Heart left ventricle (tissue), 16 donors: Measurements from ENCODE around the gene AP3B2. TPM values are rescaled to one million over a fixed set of nuclear protein-coding genes. Genes with fewer than 3 reads are reported as not detected.

Experiments
- ATAC-seq, 4 donors: fragments of 200-7000 bp; cut with Tn5 transposase; one replicate each; pipeline ENCODE4 v1.9.1; 2020 to 2022; ENCODE audit warnings: moderate library complexity in 4 of 4, mild to moderate bottlenecking in 3 of 4, moderate number of reproducible peaks in 1 of 4
- DNase-seq, 5 donors: peaks; one replicate each; pipeline ENCODE4 v3.0.0-alpha.2; 2020
- H3K27ac ChIP-seq, 12 donors: fragments of 200-600 bp; sonication (generic) in 4 of 12; one replicate each; pipeline versions ENCODE4 v1.5.0 to v1.8.0; 2016 to 2022; ENCODE audit warnings: mild to moderate bottlenecking in 2 of 12
- H3K27me3 ChIP-seq, 9 donors: fragments of 200-600 bp; sonication (generic) in 2 of 9; one replicate each; pipeline versions ENCODE4 v1.5.1 to v1.8.0; 2016 to 2022; ENCODE audit warnings: mild to moderate bottlenecking in 3 of 9
- H3K36me3 ChIP-seq, 9 donors: fragments of 200-600 bp; sonication (generic) in 2 of 9; one replicate each; pipeline versions ENCODE4 v1.5.0 to v1.8.0; 2018 to 2022; ENCODE audit warnings: mild to moderate bottlenecking in 2 of 9
- H3K4me1 ChIP-seq, 12 donors: fragments of 200-600 bp; sonication (generic) in 4 of 12; one replicate each; pipeline versions ENCODE4 v1.5.0 to v1.8.0; 2016 to 2022; ENCODE audit warnings: mild to moderate bottlenecking in 3 of 12
- H3K4me3 ChIP-seq, 12 donors: fragments of 200-600 bp; sonication (generic) in 4 of 12; one replicate each; pipeline versions ENCODE4 v1.5.0 to v1.8.0; 2017 to 2022; ENCODE audit warnings: mild to moderate bottlenecking in 9 of 12, moderate library complexity in 4 of 12
- H3K9me3 ChIP-seq, 12 donors: fragments of 200-600 bp; sonication (generic) in 4 of 12; one replicate each; pipeline versions ENCODE4 v1.5.0 to v1.8.0; 2016 to 2022; ENCODE audit warnings: mild to moderate bottlenecking in 1 of 12
- POLR2A ChIP-seq, 2 donors: fragments of 450-650 bp; IDR thresholded peaks; one replicate each; pipeline ENCODE4 v1.6.1; 2017; ENCODE audit warnings: antibody characterized with exemption in 2 of 2, mild to moderate bottlenecking in 2 of 2, moderate library complexity in 2 of 2
- WGBS, 4 donors: extraction: QIAGEN DNeasy Blood & Tissue Kit in 2 of 4; methylation state at CpG; one replicate each; pipeline versions ENCODE4 v1.1.5 to v1.1.7; 2013 to 2018; 5-methylcytosine and 5-hydroxymethylcytosine counted together
- intact Hi-C, 10 donors: fragments of 100-400 bp; cut with DNase I; formaldehyde crosslinking; loops; one replicate each; pipeline versions ENCODE4 v1.11.1 to v1.14.2; 2022
- polyA plus RNA-seq, 2 donors: library from polyadenylated mRNA; stranded (reverse); fragments of 200-250 nt; gene quantifications; one replicate each; pipeline ENCODE4 v1.2.3, GENCODE V29; 2013
- total RNA-seq, 9 donors: library from RNA; depleted of rRNA in 2 of 9; stranded (reverse); fragments of >200 nt in 2 of 9; fragmentation: NEBNext Ultra II Directional in 3 of 9; extraction: Animal tissue kit (Norgen Biotek cat#: 25700) in 3 of 9; gene quantifications; one replicate each; pipeline versions ENCODE4 v1.1.0 to v1.2.4, GENCODE V29; 2016 to 2023
- TF ChIP-seq, protein P1 (sequence below), 12 donors: fragments of 200-600 bp; sonication (generic) in 4 of 12; IDR thresholded peaks; one replicate each; pipeline versions ENCODE4 v1.5.0 to v1.8.0; 2018 to 2022; ENCODE audit warnings: antibody characterized with exemption in 12 of 12, mild to moderate bottlenecking in 5 of 12
- donor health status: ischemic (EF 13 %, LVEDD 7.1; RV severe dilation, severe dysfunction).
- donor health status: healthy with polysubstance abuse.
- donor health status: DM: no; HTN: yes; CAD: no.
- donor health status: DM: no; HTN: no; CAD: no.
- donor health status: ischemic (EF 25% LVEDD 6.9; RV normal size, moderate dysfunction).
- donor health status: ischemic (EF 25% LVEDD 5.7; RV mildly dilated, moderate dysfunction).
- donor health status: healthy.
- donor health status: DM: yes; HTN: yes; CAD: no.
- donor health status: ischemic (EF 35%, LVEDD 5.7; RV mildly dilated, moderate dysfunction).
- donor health status: nonischemic (EF 11% LVEDD 7.7; RV severe dilation, severe dysfunction).
- donor health status: DM: yes; HTN: yes; CAD: no.
- donor health status: PGD.
- donor health status: ischemic (EF 29% LVEDD 5.4; RV normal size, mild dysfunction).
- donor health status: nonischemic (EF 23%, LVEDD 6.1; RV moderate dilation, normal function).

The AP3B2 gene
- total and polyA plus RNA-seq, 11 donors, result 0.06 to 5.2 (median 0.41) TPM; not detected in 3

GRCh38 chr15:82699726-82700125, 9.9 kb downstream of the AP3B2 start:
- WGBS, 4 donors, result 35 to 40% (median 38%) methylated on average over 3 to 11 of the region's 11 CpGs
- no peaks in the 10 kb centered on the region for H3K4me1 ChIP-seq
- peak in 1 of 4 donors; percentile 29 for ATAC-seq
- no peaks in the 10 kb centered on the region for H3K9me3 ChIP-seq
- DNase-seq, result no peak
- no peak overlapping the region for H3K4me3 ChIP-seq
- H3K27me3 ChIP-seq, result peaks cover 0 to 3% (median 0%) of the 10 kb centered on the region in 9 donors
- intact Hi-C loops, result loop anchor here in 1 of 10 donors (10.0 kb wide), 1 partner anchor 45 kb away; no protein-coding TSS in a partner anchor
- no peak overlapping the region for H3K27ac ChIP-seq
- no peak for TF ChIP-seq POLR2A (IDR thresholded peaks at IDR 0.05)
- TF ChIP-seq, protein P1, sequence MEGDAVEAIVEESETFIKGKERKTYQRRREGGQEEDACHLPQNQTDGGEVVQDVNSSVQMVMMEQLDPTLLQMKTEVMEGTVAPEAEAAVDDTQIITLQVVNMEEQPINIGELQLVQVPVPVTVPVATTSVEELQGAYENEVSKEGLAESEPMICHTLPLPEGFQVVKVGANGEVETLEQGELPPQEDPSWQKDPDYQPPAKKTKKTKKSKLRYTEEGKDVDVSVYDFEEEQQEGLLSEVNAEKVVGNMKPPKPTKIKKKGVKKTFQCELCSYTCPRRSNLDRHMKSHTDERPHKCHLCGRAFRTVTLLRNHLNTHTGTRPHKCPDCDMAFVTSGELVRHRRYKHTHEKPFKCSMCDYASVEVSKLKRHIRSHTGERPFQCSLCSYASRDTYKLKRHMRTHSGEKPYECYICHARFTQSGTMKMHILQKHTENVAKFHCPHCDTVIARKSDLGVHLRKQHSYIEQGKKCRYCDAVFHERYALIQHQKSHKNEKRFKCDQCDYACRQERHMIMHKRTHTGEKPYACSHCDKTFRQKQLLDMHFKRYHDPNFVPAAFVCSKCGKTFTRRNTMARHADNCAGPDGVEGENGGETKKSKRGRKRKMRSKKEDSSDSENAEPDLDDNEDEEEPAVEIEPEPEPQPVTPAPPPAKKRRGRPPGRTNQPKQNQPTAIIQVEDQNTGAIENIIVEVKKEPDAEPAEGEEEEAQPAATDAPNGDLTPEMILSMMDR (IDR thresholded peaks at IDR 0.05), result no peak
- H3K36me3 ChIP-seq, result no peaks in the 10 kb centered on the region

GRCh38 chr15:82698711-82699345, 10.8 kb downstream of the AP3B2 start:
- DNase-seq (no peak), ATAC-seq (no peak)
- no peak overlapping the region for H3K27ac ChIP-seq
- H3K4me3 ChIP-seq, result no peak overlapping the region
- TF ChIP-seq, protein P1 (IDR thresholded peaks at IDR 0.05), result no peak
- TF ChIP-seq POLR2A (IDR thresholded peaks at IDR 0.05), result no peak
- intact Hi-C loops, result no loop called here
- H3K9me3 ChIP-seq, result no peaks in the 10 kb centered on the region
- H3K4me1 ChIP-seq, result no peaks in the 10 kb centered on the region
- 68 to 75% (median 72%) methylated on average over 8 of the region's 8 CpGs for WGBS, 4 donors
- H3K27me3 ChIP-seq, result peaks cover 0 to 3% (median 0%) of the 10 kb centered on the region in 9 donors
- H3K36me3 ChIP-seq, result no peaks in the 10 kb centered on the region

DNA sequence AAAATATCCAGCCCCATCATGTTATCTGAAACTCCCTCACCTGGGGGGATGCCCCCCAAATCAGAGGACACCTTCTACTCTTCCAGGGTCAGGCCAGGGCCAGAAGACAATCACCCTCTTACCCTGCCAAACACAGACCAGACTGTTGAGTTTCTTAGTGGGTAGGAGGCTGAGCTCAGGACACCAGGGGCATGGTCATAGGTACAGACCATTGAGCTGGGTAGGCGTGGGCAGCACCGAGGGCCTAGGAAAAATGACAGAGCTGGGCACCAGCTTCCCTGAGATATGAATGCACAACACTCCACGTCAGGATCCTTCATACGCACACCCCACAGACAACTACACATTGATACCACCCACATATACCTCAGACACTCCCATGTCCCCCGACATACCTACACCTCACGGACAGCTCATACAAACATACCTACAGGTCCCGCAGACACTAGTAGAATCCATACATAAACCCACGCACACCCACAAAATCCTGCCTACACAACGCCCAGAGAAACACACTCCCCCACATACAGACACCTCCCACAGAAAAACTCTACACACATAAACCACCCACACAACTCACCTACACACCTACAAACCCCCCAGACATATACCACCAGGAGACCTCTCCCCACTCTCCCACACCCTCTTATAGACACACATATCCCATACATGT, 11.8 kb downstream of the AP3B2 start:
- no peaks in the 10 kb centered on the region for H3K27me3 ChIP-seq
- no peak for DNase-seq
- no peak overlapping the region for H3K27ac ChIP-seq
- 84 to 90% (median 88%) methylated on average over 9 of the region's 9 CpGs for WGBS, 4 donors
- no peaks in the 10 kb centered on the region for H3K4me1 ChIP-seq
- no peaks in the 10 kb centered on the region for H3K36me3 ChIP-seq
- intact Hi-C loops, result no loop called here
- no peak for ATAC-seq
- H3K4me3 ChIP-seq, result no peak overlapping the region
- TF ChIP-seq POLR2A (IDR thresholded peaks at IDR 0.05), result no peak
- TF ChIP-seq, protein P1 (IDR thresholded peaks at IDR 0.05), result no peak
- H3K9me3 ChIP-seq, result no peaks in the 10 kb centered on the region

DNA sequence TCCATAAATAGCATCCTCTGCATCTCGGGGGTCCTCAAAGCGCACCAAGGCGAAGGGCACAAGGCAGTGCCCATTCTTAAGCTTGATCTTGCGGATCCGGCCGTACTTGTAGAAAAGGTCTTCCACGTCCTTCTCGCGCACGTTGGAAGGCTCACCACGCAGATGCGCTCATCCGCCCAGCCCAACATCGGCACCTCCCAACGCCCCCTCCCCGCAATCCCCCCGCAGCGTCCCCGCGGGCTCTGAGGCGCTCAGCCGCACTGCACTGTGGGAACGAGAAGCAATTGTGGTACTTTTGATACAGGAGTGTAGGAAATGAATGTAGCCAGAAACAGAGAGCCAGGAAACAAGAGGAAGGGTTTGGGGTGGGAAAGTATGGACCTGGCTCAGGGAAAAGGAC, 17.5 kb downstream of the AP3B2 start:
- WGBS, 4 donors, result 87 to 88% (median 88%) methylated on average over 23 of the region's 23 CpGs
- H3K4me3 ChIP-seq, result no peak overlapping the region
- no peak for TF ChIP-seq POLR2A (IDR thresholded peaks at IDR 0.05)
- TF ChIP-seq, protein P1 (IDR thresholded peaks at IDR 0.05), result no peak
- H3K9me3 ChIP-seq, result no peaks in the 10 kb centered on the region
- H3K36me3 ChIP-seq, result no peaks in the 10 kb centered on the region
- intact Hi-C loops, result no loop called here
- DNase-seq, result no peak
- no peaks in the 10 kb centered on the region for H3K4me1 ChIP-seq
- no peaks in the 10 kb centered on the region for H3K27me3 ChIP-seq
- no peak overlapping the region for H3K27ac ChIP-seq
- no peak for ATAC-seq
